Measurements from ENCODE around the gene ADRA2A. TPM values are rescaled to one million over a fixed set of nuclear protein-coding genes. Genes with fewer than 3 reads are reported as not detected.

The ADRA2A gene
- total RNA-seq, 1 donor from 2014 or later = 4.9 TPM

- H3K4me3 Mint-ChIP-seq = no peak overlapping the region
- H3K9me3 Mint-ChIP-seq = no peaks in the 10 kb centered on the region
- no peak for DNase-seq (ENCODE audit: low spot score in 2 of 2, unreplicated experiment in 2 of 2)
- H3K27me3 Mint-ChIP-seq (ENCODE audit: low read depth) = peaks cover 46% of the 10 kb centered on the region
- TF ChIP-seq CTCF (IDR thresholded peaks at IDR 0.05; ENCODE audit: unreplicated experiment) = no peak
- H3K4me1 Mint-ChIP-seq = no peaks in the 10 kb centered on the region
- H3K27ac Mint-ChIP-seq = no peak overlapping the region
- no peaks in the 10 kb centered on the region for H3K36me3 Mint-ChIP-seq
Observed at GRCh38 chr10:111116762-111117445, 40.1 kb downstream of the ADRA2A start.

- H3K9me3 Mint-ChIP-seq = no peaks in the 10 kb centered on the region
- H3K27ac Mint-ChIP-seq = no peak overlapping the region
- H3K4me3 Mint-ChIP-seq = no peak overlapping the region
- TF ChIP-seq CTCF (IDR thresholded peaks at IDR 0.05; ENCODE audit: unreplicated experiment) = no peak
- H3K27me3 Mint-ChIP-seq (ENCODE audit: low read depth) = peaks cover 49% of the 10 kb centered on the region
- H3K4me1 Mint-ChIP-seq = no peaks in the 10 kb centered on the region
- no peak for DNase-seq (ENCODE audit: low spot score in 2 of 2, unreplicated experiment in 2 of 2)
- H3K36me3 Mint-ChIP-seq = no peaks in the 10 kb centered on the region
Observed at GRCh38 chr10:111117528-111118277, 40.9 kb downstream of the ADRA2A start.

GRCh38 chr10:111118758-111119157, 41.9 kb downstream of the ADRA2A start:
- no peak for TF ChIP-seq CTCF (IDR thresholded peaks at IDR 0.05; ENCODE audit: unreplicated experiment)
- DNase-seq (ENCODE audit: low spot score in 2 of 2, unreplicated experiment in 2 of 2) = no peak
- Mint-ChIP-seq H3K9me3 (no peaks in the 10 kb centered on the region), H3K4me1 (no peaks in the 10 kb centered on the region), H3K27me3 (ENCODE audit: low read depth) (peaks cover 54% of the 10 kb centered on the region), H3K27ac (no peak overlapping the region), H3K4me3 (no peak overlapping the region), H3K36me3 (no peaks in the 10 kb centered on the region)

GRCh38 chr10:111119637-111120036, 42.8 kb downstream of the ADRA2A start:
- Mint-ChIP-seq H3K9me3 (no peaks in the 10 kb centered on the region), H3K4me3 (no peak overlapping the region), H3K4me1 (no peaks in the 10 kb centered on the region), H3K27ac (no peak overlapping the region), H3K36me3 (no peaks in the 10 kb centered on the region), H3K27me3 (ENCODE audit: low read depth) (peaks cover 54% of the 10 kb centered on the region)
- no peak for DNase-seq (ENCODE audit: low spot score in 2 of 2, unreplicated experiment in 2 of 2)
- no peak for TF ChIP-seq CTCF (IDR thresholded peaks at IDR 0.05; ENCODE audit: unreplicated experiment)

GRCh38 chr10:111122127-111122526, 45.3 kb downstream of the ADRA2A start:
- Mint-ChIP-seq H3K27me3 (ENCODE audit: low read depth) (peaks cover 62% of the 10 kb centered on the region), H3K4me1 (no peaks in the 10 kb centered on the region), H3K27ac (no peak overlapping the region), H3K9me3 (no peaks in the 10 kb centered on the region), H3K4me3 (no peak overlapping the region), H3K36me3 (no peaks in the 10 kb centered on the region)
- no peak for TF ChIP-seq CTCF (IDR thresholded peaks at IDR 0.05; ENCODE audit: unreplicated experiment)
- DNase-seq (ENCODE audit: low spot score in 2 of 2, unreplicated experiment in 2 of 2) = no peak

Data from mesothelial cell of epicardium (in vitro differentiated cells).